ENCODE results near the gene EBI3. TPM values are rescaled to one million over a fixed set of nuclear protein-coding genes. Genes with fewer than 3 reads are reported as not detected.
"Not testable (repeated sequence)": the region's sequence is repeated elsewhere in the genome, so short reads cannot be mapped to it uniquely, and the experiment has no call there.

Gene EBI3
- polyA plus RNA-seq, 4 donors: 0.89 to 6.2 (median 4.9) TPM

DNA sequence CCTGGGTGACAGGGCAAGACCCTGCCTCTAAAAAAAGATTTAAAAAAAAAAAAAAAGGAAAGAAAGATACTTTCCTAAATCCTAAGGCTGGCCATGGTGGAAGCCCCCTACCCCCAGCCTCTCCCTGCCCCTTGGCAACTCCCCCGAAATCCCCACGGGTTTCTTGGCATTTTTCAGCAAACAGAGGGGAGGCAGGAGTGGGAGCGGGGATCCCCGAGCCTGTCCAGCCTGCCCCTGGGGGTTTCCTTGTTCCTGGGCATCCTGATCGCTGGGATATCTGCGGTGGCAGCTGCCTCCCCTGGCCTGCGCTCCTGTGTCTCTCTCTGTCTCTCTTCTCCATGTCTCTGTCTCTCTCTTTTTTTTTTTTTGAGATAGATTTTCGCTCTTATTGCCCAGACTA is 3.4 kb upstream of the EBI3 start:
- Histone ChIP-seq H3K36me3 (ENCODE audit: control insufficient read depth in 3 of 3, insufficient read depth in 2 of 3, low read depth in 1 of 3, low read length in 3 of 3) (no peaks in the 10 kb centered on the region), H3K9me3 (ENCODE audit: control insufficient read depth in 2 of 2, insufficient read depth in 1 of 2, low read depth in 1 of 2, low read length in 1 of 2) (no peaks in the 10 kb centered on the region), H3K27me3 (ENCODE audit: control insufficient read depth in 3 of 3, insufficient read depth in 3 of 3, low read length in 3 of 3) (peaks cover 0 to 9% (median 0%) of the 10 kb centered on the region in 3 donors), H3K4me1 (ENCODE audit: control insufficient read depth in 3 of 3, insufficient read depth in 2 of 3, low read depth in 1 of 3, low read length in 2 of 3) (peaks cover 0 to 12% (median 0%) of the 10 kb centered on the region in 3 donors), H3K27ac (ENCODE audit: low read depth in 1 of 3, low read length in 2 of 3) (no peak overlapping the region), H3K4me3 (ENCODE audit: low read depth in 1 of 3, low read length in 3 of 3) (no peak overlapping the region)
- WGBS, 3 donors: 70 to 71% (median 71%) methylated on average over 7 to 8 of the region's 8 CpGs
- no peak for DNase-seq
- no peak for FAIRE-seq

DNA sequence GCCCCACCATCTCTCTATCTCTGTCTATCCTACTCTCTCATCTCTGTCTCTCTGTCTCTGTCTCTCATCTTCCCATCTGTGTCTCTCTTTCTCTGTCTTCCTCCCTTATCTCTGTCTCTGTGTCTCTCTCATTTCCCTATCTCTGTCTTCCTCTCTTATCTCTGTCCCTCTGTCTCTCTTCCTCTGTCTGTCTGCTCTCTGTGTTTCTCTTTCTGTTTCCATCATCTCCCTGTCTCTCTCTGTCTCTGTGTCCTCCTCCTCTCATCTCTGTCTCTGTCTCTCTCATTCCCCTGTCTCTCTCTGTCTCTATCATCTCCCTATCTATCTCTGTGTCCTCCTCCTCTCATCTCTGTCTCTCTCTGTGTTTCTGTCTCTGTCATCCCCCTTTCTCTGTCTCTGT is 1.6 kb upstream of the EBI3 start:
- Histone ChIP-seq H3K27ac (ENCODE audit: low read depth in 1 of 3, low read length in 2 of 3) (no peak overlapping the region), H3K4me3 (ENCODE audit: low read depth in 1 of 3, low read length in 3 of 3) (no peak overlapping the region), H3K27me3 (ENCODE audit: control insufficient read depth in 3 of 3, insufficient read depth in 3 of 3, low read length in 3 of 3) (peaks cover 0 to 9% (median 0%) of the 10 kb centered on the region in 3 donors), H3K4me1 (ENCODE audit: control insufficient read depth in 3 of 3, insufficient read depth in 2 of 3, low read depth in 1 of 3, low read length in 2 of 3) (peaks cover 0 to 12% (median 0%) of the 10 kb centered on the region in 3 donors), H3K36me3 (ENCODE audit: control insufficient read depth in 3 of 3, insufficient read depth in 2 of 3, low read depth in 1 of 3, low read length in 3 of 3) (no peaks in the 10 kb centered on the region), H3K9me3 (ENCODE audit: control insufficient read depth in 2 of 2, insufficient read depth in 1 of 2, low read depth in 1 of 2, low read length in 1 of 2) (no peaks in the 10 kb centered on the region)
- FAIRE-seq (no peak), DNase-seq (no peak)

DNA sequence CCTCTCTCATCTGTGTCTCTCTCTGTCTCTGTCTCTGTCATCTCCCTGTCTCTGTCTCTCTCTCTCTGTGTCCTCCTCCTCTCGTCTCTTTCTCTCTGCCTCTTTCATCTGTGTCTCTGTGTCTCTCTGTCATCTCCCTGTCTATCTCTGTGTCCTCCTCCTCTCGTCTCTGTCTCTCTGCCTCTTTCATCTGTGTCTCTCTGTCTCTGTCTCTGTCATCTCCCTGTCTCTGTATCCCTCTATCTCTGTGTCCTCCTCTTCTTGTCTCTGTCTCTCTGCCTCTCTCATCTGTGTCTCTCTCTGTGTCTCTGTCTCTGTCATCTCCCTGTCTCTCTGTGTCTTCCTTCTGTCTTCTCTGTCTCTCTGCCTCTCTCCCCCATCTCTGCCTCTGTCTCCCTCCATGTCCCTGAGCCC is 551 bp upstream of the EBI3 start:
- 41 to 58% (median 45%) methylated on average over 2 of the region's 2 CpGs for WGBS, 3 donors
- H3K9me3 ChIP-seq (ENCODE audit: control insufficient read depth in 2 of 2, insufficient read depth in 1 of 2, low read depth in 1 of 2, low read length in 1 of 2): no peaks in the 10 kb centered on the region
- FAIRE-seq: no peak

DNA sequence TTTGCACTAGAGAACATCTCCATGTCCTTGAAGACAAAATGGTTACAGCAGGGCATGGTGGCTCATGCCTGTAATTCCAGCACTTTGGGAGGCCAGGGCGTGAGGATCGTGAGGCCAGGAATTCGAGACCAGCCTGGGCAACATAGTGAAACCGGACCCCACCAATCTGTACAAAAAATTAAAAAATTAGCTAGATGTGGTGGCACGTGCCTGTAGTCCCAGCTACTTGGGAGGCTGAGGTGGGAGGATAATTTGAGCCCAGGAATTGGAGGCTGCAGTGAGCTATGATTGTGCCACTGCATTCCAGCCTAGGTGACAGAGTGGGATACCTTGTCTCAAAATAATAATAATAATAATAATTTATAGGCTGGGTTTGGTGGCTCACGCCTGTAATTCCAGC is 914 bp downstream of the EBI3 start:
- DNase-seq; FAIRE-seq; H3K4me3 ChIP-seq (ENCODE audit: low read depth in 1 of 3, low read length in 3 of 3); H3K36me3 ChIP-seq (ENCODE audit: control insufficient read depth in 3 of 3, insufficient read depth in 2 of 3, low read depth in 1 of 3, low read length in 3 of 3); H3K27ac ChIP-seq (ENCODE audit: low read depth in 1 of 3, low read length in 2 of 3); H3K9me3 ChIP-seq (ENCODE audit: control insufficient read depth in 2 of 2, insufficient read depth in 1 of 2, low read depth in 1 of 2, low read length in 1 of 2): not testable (repeated sequence)
- peaks cover 0 to 12% (median 0%) of the 10 kb centered on the region in 3 donors for H3K4me1 ChIP-seq (ENCODE audit: control insufficient read depth in 3 of 3, insufficient read depth in 2 of 3, low read depth in 1 of 3, low read length in 2 of 3)
- H3K27me3 ChIP-seq (ENCODE audit: control insufficient read depth in 3 of 3, insufficient read depth in 3 of 3, low read length in 3 of 3): peaks cover 0 to 14% (median 0%) of the 10 kb centered on the region in 3 donors
- WGBS, 3 donors: 78 to 84% (median 83%) methylated on average over 6 of the region's 6 CpGs

More for the DNA sequence above, 551 bp upstream of the EBI3 start:
- no peak overlapping the region for H3K27ac ChIP-seq (ENCODE audit: low read depth in 1 of 3, low read length in 2 of 3)
- peaks cover 0 to 12% (median 0%) of the 10 kb centered on the region in 3 donors for H3K4me1 ChIP-seq (ENCODE audit: control insufficient read depth in 3 of 3, insufficient read depth in 2 of 3, low read depth in 1 of 3, low read length in 2 of 3)
- peaks cover 0 to 9% (median 0%) of the 10 kb centered on the region in 3 donors for H3K27me3 ChIP-seq (ENCODE audit: control insufficient read depth in 3 of 3, insufficient read depth in 3 of 3, low read length in 3 of 3)
- no peak overlapping the region for H3K4me3 ChIP-seq (ENCODE audit: low read depth in 1 of 3, low read length in 3 of 3)
- DNase-seq: no peak
- H3K36me3 ChIP-seq (ENCODE audit: control insufficient read depth in 3 of 3, insufficient read depth in 2 of 3, low read depth in 1 of 3, low read length in 3 of 3): no peaks in the 10 kb centered on the region

DNA sequence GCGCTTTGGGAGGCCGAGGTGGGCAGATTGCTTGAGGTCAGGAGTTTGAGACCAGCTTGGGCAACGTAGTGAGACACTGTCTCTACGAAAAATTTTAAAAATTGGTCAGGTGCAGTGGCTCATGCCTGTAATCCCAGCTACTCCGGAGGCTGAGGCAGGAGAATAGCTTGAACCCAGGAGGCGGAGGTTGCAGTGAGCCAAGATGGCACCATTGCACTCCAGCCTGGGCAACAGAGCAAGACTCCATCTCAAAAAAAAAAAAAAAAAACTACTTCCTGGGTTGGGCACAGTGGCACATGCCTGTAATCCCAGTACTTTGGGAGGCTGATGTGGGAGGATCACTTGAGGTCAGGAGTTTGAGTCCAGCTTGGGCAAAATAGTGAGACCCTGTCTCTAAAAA is 2.2 kb downstream of the EBI3 start:
- 88 to 90% (median 88%) methylated on average over 6 of the region's 6 CpGs for WGBS, 3 donors
- not testable (repeated sequence) for FAIRE-seq; H3K27ac ChIP-seq (ENCODE audit: low read depth in 1 of 3, low read length in 2 of 3); H3K9me3 ChIP-seq (ENCODE audit: control insufficient read depth in 2 of 2, insufficient read depth in 1 of 2, low read depth in 1 of 2, low read length in 1 of 2); H3K4me3 ChIP-seq (ENCODE audit: low read depth in 1 of 3, low read length in 3 of 3); H3K36me3 ChIP-seq (ENCODE audit: control insufficient read depth in 3 of 3, insufficient read depth in 2 of 3, low read depth in 1 of 3, low read length in 3 of 3); DNase-seq
- Histone ChIP-seq H3K27me3 (ENCODE audit: control insufficient read depth in 3 of 3, insufficient read depth in 3 of 3, low read length in 3 of 3) (peaks cover 0 to 16% (median 0%) of the 10 kb centered on the region in 3 donors), H3K4me1 (ENCODE audit: control insufficient read depth in 3 of 3, insufficient read depth in 2 of 3, low read depth in 1 of 3, low read length in 2 of 3) (peaks cover 0 to 12% (median 0%) of the 10 kb centered on the region in 3 donors)

DNA sequence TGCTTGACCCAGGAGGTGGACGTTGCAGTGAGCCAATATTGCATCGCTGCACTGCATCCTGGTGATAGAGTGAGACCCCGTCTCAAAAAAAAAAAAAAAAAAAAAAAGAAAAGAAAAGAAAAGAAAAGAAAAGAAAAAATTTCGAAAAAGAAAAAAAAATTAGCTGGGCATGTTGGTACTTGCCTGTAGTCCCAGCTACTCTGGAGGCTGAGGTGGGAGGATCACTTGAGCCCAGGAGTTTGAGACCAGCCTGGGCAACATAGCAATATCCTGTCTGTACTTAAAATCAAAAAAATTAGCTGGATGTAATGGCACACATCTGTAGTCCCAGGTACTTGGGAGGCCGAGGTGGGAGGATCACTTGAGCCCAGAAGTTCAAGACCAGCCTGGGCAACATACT is 2.8 kb downstream of the EBI3 start:
- H3K9me3 ChIP-seq (ENCODE audit: control insufficient read depth in 2 of 2, insufficient read depth in 1 of 2, low read depth in 1 of 2, low read length in 1 of 2); H3K27ac ChIP-seq (ENCODE audit: low read depth in 1 of 3, low read length in 2 of 3); H3K36me3 ChIP-seq (ENCODE audit: control insufficient read depth in 3 of 3, insufficient read depth in 2 of 3, low read depth in 1 of 3, low read length in 3 of 3); DNase-seq; H3K4me3 ChIP-seq (ENCODE audit: low read depth in 1 of 3, low read length in 3 of 3); FAIRE-seq: not testable (repeated sequence)
- WGBS, 3 donors: 76 to 78% (median 77%) methylated on average over 5 of the region's 5 CpGs
- peaks cover 0 to 20% (median 0%) of the 10 kb centered on the region in 3 donors for H3K27me3 ChIP-seq (ENCODE audit: control insufficient read depth in 3 of 3, insufficient read depth in 3 of 3, low read length in 3 of 3)
- peaks cover 0 to 12% (median 0%) of the 10 kb centered on the region in 3 donors for H3K4me1 ChIP-seq (ENCODE audit: control insufficient read depth in 3 of 3, insufficient read depth in 2 of 3, low read depth in 1 of 3, low read length in 2 of 3)

DNA sequence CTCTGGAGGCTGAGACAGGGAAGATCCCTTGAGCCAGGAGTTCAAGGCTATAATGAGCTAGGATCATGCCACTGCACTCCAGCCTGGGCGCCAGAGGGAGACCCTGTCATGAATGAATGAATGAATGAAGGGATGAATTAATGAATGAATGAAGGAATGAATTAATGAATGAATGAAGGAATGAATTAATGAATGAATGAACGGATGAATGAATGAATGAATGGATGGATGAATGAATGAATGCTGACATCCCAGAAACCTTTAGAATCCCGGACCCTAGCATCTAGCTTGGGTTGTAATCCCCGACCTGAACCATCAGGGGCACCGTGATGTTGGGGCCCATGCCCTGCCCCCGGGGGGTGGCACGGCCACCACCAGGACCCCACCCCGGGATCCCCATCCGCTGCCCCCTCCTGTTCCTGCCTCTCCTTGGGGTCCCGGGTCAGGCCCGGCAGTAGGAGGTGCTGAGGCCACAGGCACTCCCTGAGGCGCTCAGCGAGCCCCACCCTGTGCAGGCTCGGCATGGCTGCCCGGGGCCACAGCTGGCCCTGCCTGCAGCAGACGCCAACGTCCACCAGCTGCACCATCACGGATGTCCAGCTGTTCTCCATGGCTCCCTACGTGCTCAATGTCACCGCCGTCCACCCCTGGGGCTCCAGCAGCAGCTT is 3.4 kb downstream of the EBI3 start:
- H3K27ac ChIP-seq (ENCODE audit: low read depth in 1 of 3, low read length in 2 of 3): no peak overlapping the region
- no peak for FAIRE-seq
- no peak for DNase-seq
- no peaks in the 10 kb centered on the region for H3K36me3 ChIP-seq (ENCODE audit: control insufficient read depth in 3 of 3, insufficient read depth in 2 of 3, low read depth in 1 of 3, low read length in 3 of 3)
- no peak overlapping the region for H3K4me3 ChIP-seq (ENCODE audit: low read depth in 1 of 3, low read length in 3 of 3)
- WGBS, 3 donors: 32 to 45% (median 37%) methylated on average over 19 to 21 of the region's 21 CpGs
- peaks cover 0 to 20% (median 0%) of the 10 kb centered on the region in 3 donors for H3K27me3 ChIP-seq (ENCODE audit: control insufficient read depth in 3 of 3, insufficient read depth in 3 of 3, low read length in 3 of 3)
- H3K9me3 ChIP-seq (ENCODE audit: control insufficient read depth in 2 of 2, insufficient read depth in 1 of 2, low read depth in 1 of 2, low read length in 1 of 2): no peaks in the 10 kb centered on the region
- H3K4me1 ChIP-seq (ENCODE audit: control insufficient read depth in 3 of 3, insufficient read depth in 2 of 3, low read depth in 1 of 3, low read length in 2 of 3): peaks cover 0 to 12% (median 0%) of the 10 kb centered on the region in 3 donors

DNA sequence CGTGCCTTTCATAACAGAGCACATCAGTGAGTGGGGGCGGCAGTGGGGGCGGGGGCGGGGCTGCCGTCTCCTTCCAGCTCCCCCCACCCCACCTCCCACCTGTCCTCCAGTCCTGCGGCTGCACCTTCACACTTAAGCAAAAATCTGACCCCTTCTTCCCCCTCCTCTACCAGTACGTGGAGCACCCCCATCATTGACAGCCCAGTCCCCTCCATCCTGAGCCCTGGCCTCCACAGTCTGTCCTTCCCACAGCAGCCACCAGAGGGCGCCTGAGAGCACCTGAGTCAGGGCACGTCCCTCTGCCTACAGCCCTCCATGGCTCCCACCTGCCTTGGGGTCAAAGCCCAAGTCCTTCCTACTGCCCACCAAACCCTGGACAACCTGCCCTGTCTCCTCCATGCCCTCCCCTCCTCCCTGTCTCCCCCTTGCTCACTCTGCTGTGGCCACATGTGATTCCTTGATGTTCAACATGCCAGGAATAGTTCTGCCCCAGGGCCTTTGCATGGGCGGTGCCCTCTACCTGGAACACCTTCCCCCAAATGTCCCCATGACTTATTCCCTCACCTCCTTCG is 4.0 kb downstream of the EBI3 start:
- H3K36me3 ChIP-seq (ENCODE audit: control insufficient read depth in 3 of 3, insufficient read depth in 2 of 3, low read depth in 1 of 3, low read length in 3 of 3): no peaks in the 10 kb centered on the region
- no peak overlapping the region for H3K4me3 ChIP-seq (ENCODE audit: low read depth in 1 of 3, low read length in 3 of 3)
- DNase-seq (peak; percentile 29 to 36), FAIRE-seq (no peak)
- H3K27me3 ChIP-seq (ENCODE audit: control insufficient read depth in 3 of 3, insufficient read depth in 3 of 3, low read length in 3 of 3): peaks cover 0 to 17% (median 0%) of the 10 kb centered on the region in 3 donors
- H3K27ac ChIP-seq (ENCODE audit: low read depth in 1 of 3, low read length in 2 of 3): no peak overlapping the region
- 23 to 38% (median 35%) methylated on average over 10 to 11 of the region's 11 CpGs for WGBS, 3 donors
- peaks cover 0 to 12% (median 0%) of the 10 kb centered on the region in 3 donors for H3K4me1 ChIP-seq (ENCODE audit: control insufficient read depth in 3 of 3, insufficient read depth in 2 of 3, low read depth in 1 of 3, low read length in 2 of 3)
- H3K9me3 ChIP-seq (ENCODE audit: control insufficient read depth in 2 of 2, insufficient read depth in 1 of 2, low read depth in 1 of 2, low read length in 1 of 2): no peaks in the 10 kb centered on the region
